Hematopoietic multipotent progenitor cell (in vitro differentiated cells): ENCODE results near the gene PARVB. TPM values are rescaled to one million over a fixed set of nuclear protein-coding genes. Genes with fewer than 3 reads are reported as not detected.
A peak's percentile ranks its signal among the peaks of the same experiment; 100 is the strongest.

Source experiments
- DNase-seq, 3 donors: peaks; one replicate each; pipeline ENCODE4 v3.0.0-alpha.2; 2011 to 2015; ENCODE audit warnings: low read depth in 2 of 3, low spot score in 2 of 3
- total RNA-seq: library from RNA; depleted of rRNA; stranded (reverse); fragments of >200 nt; gene quantifications from one replicate; pipeline ENCODE4 v1.2.3, GENCODE V29; 2012

The PARVB gene
- total RNA-seq, 1 donor, result 52.8 TPM

DNA sequence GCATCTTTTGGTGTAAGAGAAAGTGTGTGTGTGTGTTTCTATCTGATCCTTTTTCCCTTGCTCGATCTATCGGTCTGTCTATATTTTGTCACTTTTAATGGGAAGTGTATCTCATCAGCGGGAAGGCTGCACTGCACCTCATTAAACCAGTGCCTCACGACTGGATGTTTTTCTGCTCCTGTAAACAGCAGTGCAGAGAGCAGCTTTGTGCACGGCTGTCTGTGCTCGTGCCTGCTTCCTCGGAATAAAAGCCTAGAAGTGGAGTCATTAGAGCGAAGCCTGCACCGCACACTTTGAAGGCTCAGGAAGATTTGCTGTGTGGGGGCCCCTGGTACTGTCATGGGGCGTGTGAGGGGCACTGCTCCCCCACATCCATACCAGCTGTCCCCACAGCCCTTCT is 129.6 kb downstream of the PARVB start:
- DNase-seq, result no peak

DNA sequence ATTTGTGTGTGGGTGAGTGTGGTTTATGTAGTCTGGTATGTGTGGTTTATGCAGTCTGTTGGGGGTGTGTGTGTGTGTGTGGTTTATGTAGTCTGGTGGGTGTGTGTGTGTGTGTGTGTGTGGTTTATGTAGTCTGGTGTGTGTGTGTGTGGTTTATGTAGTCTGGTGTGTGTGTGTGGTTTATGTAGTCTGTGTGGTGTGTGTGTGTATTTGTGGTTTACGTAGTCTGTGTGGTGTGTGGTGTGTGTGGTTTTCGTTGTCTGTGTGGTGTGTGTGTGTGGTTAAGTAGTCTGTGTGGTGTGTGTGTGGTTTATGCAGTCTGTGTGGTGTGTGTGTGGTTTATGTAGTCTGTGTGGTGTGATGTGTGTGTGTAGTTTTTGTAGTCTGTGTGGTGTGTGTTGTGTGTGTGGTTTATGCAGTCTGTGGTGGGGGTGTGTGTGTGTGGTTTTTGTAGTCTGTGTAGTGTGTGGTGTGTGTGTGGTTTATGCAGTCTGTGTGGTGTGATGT is 130.4 kb downstream of the PARVB start:
- DNase-seq, result peak in 2 of 3 donors; percentile 28 to 50

DNA sequence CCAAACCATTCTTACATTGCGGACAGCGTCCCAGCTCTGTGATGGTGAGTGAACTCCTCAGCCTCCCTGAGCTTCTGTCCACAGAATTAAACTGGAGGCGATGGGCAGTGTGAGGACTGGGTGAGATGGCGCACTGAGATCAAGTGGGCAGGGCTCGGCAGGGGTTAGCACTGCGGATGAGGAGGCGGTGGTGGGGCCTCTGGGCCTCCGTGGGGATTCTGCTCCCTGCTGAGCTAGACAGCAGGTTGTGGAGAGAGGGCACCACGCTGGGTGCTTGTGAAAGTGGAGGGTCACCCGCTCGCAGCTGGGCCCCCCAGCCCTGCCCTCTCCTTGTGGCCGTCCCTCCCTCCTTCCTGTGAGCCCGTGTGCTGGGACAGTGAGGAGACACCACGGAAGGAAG is 131.0 kb downstream of the PARVB start:
- no peak for DNase-seq

DNA sequence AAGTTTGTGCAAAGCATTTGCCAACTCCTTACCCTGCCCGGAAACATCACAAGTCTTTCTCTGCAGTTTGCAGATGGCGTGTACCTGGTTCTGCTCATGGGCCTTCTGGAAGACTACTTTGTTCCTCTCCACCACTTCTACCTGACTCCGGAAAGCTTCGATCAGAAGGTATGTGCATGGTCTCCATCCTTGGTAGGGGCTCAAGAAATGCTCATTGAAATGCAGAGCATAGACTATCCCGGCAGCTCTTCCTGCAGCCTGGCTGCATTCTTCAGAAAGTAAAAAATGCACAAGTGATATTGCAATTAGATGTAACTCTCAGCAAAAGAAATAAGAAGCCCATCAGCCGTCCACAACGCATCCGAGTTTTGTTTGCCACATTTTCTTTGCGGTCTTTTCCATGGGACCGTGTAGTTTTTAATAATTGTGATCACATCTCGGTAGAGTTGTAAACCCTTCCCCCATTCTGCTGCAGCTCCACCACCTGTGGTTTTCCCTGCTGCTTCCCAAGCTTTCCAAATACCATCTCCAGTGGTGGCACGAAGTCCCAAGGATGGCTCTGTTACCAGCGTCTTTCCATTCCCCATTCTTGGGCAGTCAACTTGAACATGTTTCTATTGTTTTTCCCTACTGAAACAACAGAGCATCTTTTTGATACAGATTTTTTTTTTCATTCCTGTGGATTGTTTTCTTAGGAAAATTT is 134.0 kb downstream of the PARVB start:
- no peak for DNase-seq

DNA sequence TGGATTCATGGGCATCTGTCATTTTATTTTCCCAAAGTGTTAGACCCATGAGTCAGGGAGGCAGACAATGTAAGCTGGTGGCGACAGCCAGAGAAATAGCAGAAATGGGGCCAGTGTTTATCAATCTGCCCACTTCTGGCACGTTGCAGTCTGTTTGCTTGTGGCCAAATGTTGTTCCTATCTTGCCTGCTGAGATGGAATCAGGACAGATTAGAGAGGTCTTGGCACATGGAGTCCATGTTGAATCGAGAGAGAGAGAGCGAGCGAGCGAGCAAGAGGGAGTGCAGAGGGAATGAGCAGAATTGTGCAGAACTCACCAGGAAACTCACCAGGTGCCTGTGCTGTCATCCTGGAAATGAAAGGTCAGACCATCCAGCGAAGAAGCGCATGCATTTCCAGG is 134.7 kb downstream of the PARVB start:
- DNase-seq, result no peak

DNA sequence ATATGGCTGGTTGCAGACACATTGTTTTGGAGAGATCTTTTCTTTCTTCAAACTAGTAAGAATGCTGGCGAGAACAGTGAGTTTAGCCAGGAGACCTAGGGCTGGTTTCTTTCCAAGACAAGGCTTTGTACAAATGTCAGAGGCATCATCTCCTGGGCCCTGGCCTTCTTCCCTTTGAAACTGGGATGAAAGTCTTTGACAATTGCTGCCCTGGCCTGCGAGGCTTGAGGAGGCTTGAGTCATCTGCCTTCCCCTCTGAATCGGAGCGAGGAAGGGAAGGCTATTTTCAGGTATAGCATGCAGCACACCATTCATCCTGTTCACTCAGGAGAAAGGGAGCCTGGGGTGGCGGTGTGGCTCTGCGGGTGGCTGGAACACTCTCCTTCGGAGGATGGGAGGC is 135.1 kb downstream of the PARVB start:
- no peak for DNase-seq

DNA sequence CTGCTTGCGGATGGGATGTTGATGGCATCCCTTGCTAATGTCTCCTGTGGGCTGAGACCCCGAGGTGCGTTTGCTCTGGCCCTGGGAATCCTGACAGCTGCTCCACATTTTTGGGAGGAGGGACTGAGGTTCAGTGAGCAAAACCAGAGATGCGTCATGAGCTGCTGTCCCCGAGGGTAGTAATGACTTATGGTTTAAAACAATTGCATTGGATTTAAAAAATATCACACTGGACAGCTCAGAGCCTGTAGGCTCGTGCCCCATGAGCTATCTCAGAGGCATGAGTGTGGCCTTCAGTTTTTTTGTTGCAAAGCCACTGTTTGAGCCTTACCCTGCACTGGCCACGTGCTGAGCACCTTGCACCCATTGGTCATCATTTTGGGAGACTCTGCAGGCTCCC is 135.7 kb downstream of the PARVB start:
- DNase-seq, result no peak

DNA sequence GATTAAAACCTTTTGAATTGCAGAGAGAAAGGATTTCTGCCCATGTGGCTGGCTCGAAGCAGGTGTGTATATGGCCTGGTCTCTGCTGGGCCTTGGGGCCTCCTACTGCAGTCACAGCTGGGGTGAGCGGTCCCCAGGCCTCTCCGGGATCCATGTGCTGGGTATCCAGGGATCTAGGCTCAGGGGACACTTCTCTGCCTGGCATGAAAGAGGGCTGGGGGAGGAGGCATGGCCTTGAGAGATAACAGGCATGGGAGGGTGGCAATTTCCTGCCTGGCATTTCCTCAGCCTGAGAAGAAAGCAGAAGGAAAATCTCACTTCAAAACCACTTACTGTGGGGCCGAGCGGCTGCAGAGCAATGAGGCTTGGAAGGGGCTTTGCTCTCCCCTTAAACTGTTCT is 136.3 kb downstream of the PARVB start:
- peak in 1 of 3 donors; percentile 63 for DNase-seq

DNA sequence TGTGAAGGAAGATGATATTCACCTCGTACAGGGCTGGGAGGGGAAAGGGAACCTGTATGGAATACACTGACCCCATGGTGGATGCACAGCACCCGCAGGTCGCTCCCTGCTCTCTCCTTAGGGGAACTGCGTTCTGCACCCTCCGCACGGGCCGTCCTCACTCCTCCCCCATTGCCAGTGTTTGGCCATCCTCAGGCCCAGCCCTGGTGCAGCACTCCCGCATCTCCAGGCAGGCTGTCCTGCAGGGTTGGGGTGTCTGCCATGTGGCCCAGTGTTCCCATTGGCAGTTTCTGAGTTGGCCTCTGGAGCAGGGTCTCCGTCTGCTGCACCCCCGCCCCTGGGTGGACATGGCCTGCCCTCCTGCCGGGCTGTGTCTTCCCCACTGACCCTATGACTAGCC is 137.6 kb downstream of the PARVB start:
- DNase-seq, result no peak

DNA sequence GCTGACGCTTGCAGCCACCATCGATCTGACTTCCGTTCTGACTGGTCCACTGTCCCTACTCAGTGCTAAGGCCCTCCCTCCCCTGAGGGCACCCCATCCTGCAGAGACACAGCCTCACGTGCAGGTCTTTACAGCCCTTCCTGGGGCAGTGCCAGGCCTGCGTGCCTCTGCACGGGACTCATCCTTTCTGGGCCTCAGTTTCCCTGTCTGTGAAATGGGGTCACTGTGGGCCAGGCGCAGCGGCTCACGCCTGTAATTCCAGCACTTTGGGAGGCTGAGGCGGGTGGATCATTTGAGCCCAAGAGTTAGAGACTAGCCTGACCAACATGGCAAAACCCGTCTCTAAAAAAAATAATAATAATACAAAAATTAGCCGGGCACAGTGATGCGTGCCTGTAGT is 138.9 kb downstream of the PARVB start:
- DNase-seq, result no peak

DNA sequence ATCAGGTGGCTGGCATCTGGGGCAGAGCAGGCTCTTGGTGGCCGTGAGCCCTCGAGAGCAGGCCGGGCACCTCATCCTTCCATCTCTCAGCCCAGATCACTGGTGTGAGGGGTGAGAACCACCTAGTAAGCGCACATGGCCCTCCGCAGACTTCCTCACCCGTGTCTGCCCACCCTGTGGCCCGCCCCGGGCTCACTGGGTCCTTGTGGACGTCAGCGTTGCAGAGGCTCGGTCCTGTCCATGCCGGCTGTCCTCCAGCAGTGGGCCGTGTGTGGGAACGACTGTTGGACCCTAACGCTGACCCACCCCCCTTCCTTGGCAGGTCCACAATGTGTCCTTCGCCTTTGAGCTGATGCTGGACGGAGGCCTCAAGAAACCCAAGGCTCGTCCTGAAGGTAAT is 139.4 kb downstream of the PARVB start:
- DNase-seq, result no peak

DNA sequence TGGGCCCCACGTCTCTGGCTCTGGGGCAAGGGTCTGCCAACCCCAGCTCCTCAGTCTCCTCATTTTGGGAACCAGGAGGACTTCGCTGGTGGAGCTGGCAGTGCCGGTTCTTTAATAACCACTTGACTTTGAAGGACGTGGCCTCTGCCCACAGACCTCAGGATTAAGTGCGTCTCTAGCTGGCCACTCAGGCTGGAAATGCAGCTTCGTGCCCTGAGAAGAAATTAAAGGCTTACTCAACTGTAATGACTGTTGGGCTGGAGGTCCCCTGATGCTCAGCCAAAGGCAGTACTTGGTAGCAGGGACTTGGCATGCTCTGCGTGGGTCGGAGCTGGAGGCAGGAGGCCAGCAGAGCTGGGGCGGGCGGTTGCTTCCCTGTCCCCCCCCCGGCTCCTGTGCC is 139.9 kb downstream of the PARVB start:
- DNase-seq, result no peak

DNA sequence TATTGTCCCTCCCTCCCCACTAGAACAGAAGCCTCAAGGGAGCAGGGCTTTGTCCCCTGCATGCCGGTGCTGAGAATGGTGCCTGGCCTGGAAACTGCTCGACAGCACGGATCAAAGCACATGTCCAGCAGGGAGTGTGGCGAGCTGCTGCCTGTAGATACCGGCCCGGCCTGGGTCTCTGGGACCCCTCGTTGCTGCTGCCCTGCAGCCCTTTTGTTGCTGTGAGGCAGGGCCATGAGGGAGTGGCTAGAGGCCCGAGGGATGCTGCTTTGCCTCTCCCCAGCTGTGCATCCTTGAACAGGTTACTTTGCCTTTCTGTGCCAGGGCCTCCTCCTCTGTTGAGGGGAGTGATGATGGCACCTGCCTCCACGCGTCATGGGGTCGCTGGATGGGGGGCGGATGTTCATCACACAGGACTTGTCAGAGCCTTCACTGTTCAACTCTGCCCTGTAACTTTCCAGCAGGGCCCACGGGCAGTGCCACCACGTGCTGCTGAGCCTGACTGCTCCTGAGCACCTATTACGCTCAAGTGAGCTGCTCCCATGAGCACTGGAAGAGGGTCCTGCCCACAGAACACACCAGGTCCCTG is 141.3 kb downstream of the PARVB start:
- no peak for DNase-seq

DNA sequence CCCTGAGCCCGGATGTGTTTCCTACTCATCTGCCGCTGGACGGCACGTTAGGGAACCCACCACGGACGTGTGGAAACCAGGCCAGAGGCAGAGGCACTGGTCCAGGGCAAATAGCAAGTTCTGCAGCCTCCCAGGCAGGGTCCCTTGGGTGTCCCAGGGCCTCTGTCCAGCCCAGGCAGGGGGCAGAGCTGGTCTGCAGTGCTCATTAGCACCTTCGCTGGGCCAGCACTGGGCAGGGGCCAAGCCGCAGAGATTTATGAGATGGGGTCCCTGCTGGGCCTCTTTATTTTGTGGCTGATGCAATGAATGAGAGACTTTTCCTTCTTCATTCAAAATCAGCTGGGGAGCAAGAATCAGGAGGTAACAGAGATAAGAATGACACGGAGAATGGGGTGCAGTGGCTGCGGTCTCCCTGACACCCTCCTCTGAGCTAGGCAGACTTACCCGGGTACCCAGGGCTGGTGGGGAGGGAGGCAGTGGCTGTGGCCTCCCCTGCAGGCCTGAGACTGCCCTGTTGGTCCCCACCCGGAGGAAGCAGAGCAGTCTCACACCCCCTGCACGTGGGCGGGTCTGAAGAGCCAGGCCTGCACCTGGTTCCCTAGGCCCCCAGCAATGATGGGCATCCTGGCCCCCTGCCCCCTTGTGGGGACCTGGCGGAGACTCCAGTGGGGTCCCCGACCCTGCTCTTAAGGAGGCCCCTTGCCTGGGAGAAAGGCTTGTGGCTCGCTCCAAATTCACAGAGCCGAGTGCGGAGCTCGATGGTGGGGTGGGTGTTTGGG is 142.6 kb downstream of the PARVB start:
- DNase-seq, result no peak

DNA sequence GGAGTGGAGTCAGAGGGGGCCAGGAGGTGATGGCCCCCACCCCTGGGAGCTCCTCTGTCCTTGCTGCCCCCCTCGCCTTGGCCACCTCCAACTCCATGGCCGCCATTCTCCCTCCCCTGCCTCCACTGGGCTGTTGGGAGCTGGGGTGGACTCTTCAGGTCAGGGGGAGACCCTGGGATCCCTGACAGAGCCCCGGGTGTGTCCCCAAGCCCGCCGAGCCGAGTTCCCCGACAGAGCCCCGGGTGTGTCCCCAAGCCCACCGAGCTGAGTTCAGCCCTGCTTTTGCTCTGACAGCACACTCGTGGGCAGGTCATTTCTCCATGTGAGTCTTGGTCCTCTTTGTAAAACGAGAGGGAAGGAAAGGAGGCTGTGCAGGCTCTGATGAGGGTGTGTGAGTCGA is 143.4 kb downstream of the PARVB start:
- no peak for DNase-seq

DNA sequence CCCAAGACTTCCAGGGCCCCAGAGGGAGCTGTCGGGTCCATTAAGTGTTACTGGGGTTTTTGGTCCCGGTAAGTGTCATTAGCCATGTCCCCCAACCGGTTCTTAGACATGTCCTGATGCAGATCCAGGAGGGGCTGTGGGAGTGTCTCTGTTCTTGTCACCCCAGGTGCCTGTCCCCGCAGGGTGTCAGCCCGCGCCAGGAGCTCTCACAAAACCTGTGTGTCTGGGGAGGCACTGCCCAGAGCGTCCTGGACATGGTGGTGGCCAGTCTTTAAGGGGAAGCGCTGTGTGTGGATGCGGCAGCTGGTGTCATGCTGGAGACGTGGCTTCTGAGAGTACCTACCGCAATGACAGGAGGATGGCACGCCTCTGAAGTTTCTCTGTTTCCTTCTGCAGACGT is 144.1 kb downstream of the PARVB start:
- DNase-seq, result no peak

DNA sequence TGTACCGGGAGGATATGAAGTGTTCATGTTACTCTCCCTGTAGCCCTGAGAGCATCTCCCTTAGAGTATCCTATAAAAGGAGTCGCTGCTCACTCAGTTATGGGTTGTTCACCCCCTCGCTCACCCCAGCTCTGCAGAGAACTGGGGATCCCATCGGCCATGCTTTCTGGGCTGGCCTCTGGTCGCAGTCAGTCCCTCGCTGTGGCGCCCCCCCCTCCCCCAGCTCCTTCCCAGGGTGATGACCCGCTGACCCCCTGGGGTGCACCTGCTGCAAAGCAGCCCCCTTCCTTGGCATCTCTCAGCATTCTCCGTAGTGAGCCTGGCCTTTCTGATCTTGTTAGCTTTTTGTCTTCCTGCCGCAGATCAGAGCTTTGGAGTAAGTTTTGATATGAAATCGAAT is 146.4 kb downstream of the PARVB start:
- DNase-seq, result no peak

DNA sequence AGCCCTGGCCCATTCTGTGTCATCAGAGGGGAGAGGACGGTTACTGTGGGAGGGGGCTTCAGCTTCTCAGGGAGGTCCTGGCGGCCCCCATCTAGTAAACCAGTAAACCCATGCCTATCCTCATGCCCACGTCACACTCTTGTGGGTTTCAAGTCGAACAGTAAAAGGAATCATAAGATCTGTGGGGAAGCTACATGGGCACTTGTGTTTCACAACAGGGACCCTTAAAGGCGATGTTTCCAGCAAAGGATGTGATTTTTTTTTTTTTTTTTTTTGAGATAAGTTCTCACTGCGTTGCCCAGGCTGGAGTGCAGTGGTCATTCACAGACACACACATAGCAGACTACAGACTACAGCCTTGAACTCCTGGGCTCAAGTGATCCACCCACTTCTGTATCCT is 147.5 kb downstream of the PARVB start:
- DNase-seq, result no peak

DNA sequence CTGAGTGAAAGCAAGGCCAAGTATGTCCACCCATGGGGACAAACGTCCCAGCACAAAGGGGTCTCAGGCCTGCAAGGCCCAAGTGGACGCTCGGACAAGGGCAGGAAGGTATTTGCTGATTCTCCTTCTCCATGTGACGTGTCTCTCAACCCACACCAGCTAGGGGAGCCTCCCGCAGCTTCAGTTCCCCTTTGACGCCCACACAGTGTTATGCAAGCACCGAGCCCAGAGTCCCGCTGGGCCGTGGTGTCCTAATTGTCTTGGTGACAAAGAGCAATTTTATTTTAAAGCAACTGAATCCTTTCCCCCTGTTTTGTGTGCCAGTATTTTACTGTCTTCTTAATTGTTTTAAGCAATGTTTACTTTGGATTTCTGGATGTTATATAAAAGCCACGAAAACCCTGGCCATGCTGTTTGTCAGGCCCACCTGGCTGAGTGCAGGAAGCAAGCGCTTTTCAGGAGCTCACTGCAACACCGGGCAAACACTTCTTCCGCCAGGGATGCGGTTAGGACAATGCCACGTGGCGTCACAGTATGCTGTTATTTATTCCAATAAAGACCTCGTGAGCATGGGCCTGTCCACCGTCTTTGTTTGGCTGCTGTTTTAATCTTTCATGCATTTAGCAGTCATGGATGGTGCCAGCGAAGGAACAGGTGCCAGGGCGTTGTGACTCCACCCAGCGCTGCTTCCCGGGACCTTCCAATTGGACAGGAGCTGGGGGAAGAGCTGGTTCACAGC is 148.4 kb downstream of the PARVB start:
- DNase-seq, result peak in 2 of 3 donors; percentile 72 to 84

DNA sequence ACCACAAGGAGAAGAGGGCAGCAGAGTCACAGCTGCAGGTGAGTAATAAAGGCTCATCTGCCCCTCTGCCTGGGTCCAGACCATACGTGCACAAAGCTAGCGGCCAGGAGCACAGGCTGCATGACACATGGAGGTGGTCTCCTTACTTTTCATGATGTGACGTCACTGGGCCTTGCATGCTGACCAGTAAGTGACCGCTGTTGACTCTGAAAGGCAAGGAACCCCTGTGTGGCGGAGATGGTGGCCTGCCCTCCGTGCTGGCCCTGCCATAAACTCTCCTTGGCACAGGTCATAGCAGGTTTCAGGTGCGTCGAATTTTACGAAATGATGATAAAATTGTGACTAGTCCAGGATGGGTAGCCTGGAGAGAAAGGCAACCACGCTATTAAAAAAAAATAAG is 149.1 kb downstream of the PARVB start:
- DNase-seq, result no peak

DNA sequence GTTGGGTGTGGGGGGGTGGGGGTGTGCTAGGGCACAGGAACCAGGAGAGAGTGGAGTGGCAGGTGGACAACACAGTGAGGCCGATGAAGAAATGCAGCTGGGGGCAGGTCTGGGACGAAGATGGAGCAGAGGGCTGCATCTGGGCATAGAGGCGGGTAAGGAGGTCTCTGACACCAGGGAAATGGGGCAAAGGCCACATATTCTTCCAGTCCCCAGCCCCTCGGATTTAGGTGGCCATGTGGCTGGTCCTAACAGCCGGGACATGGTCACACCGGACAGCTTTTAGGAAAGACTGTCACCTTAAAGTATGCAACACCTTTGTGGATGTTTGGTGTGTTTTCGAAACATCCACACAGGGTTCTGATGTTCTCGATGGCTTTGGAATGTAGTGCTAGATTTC is 151.6 kb downstream of the PARVB start:
- no peak for DNase-seq
